Body of pancreas (tissue), 4 donors: ENCODE data around the gene FLYWCH2.

ENCODE experiments used
- CTCF ChIP-seq, 7 experiments: fragments of 450-650 bp in 4 of 7; fragments of 200-600 bp in 3 of 7; sonication (generic) in 3 of 7; IDR thresholded peaks; one replicate each; pipeline ENCODE4 v1.5.1; 2016 to 2019; ENCODE audit warnings: antibody characterized with exemption in 7 of 7
- POLR2A ChIP-seq, 3 donors: fragments of 450-650 bp; IDR thresholded peaks; one replicate each; pipeline ENCODE4 v1.6.1; 2016; ENCODE audit warnings: antibody characterized with exemption in 3 of 3, mild to moderate bottlenecking in 2 of 3

- no peak for TF ChIP-seq POLR2A (IDR thresholded peaks at IDR 0.05)
- no peak for TF ChIP-seq CTCF (IDR thresholded peaks at IDR 0.05)
These were observed 27.5 kb downstream of the FLYWCH2 start for GRCh38 chr16:2910441-2910969.
